WTC11 (cell line): ENCODE data around the gene GLYAT. TPM values are rescaled to one million over a fixed set of nuclear protein-coding genes. Genes with fewer than 3 reads are reported as not detected.

ENCODE experiments used
- ATAC-seq: fragments of 200-7000 bp; cut with Tn5 transposase; 2 replicates; pipeline ENCODE4 v1.10.0; 2021; ENCODE audit warnings: mild to moderate bottlenecking, moderate library complexity
- CTCF ChIA-PET: fragments of 300-600 bp; sonication (Branson Sonifier 250); formaldehyde crosslinking; loops from one replicate; lab custom pipeline; 2021; ENCODE audit warnings: antibody characterized with exemption; lab: Charles Lee
- POLR2A ChIA-PET: fragments of 350-600 bp; sonication (Branson Sonifier 250); formaldehyde crosslinking; loops from one replicate; lab custom pipeline; 2021; ENCODE audit warnings: antibody characterized with exemption; lab: Charles Lee
- DNase-seq: peaks from one replicate; pipeline ENCODE4 v3.0.0; 2021; ENCODE audit warnings: low spot score
- H3K27ac Mint-ChIP-seq: 2 replicates; pipeline ENCODE4 v1.8.0; 2021; ENCODE audit warnings: mixed read lengths
- H3K27me3 Mint-ChIP-seq: 2 replicates; pipeline ENCODE4 v1.8.0; 2021; ENCODE audit warnings: low read depth, mild to moderate bottlenecking, moderate library complexity, mixed read lengths
- H3K36me3 Mint-ChIP-seq: 2 replicates; pipeline ENCODE4 v1.8.0; 2021; ENCODE audit warnings: mixed read lengths
- H3K4me1 Mint-ChIP-seq: 2 replicates; pipeline ENCODE4 v1.8.0; 2022; ENCODE audit warnings: mixed read lengths
- H3K4me3 Mint-ChIP-seq: 2 replicates; pipeline ENCODE4 v1.8.0; 2021; ENCODE audit warnings: mild to moderate bottlenecking, moderate library complexity, mixed read lengths
- H3K9me3 Mint-ChIP-seq: 2 replicates; pipeline ENCODE4 v1.8.0; 2021; ENCODE audit warnings: mixed read lengths
- ATF3 ChIP-seq: sonication (generic); formaldehyde crosslinking; conservative IDR thresholded peaks from 2 replicates; pipeline ENCODE4 v1.8.1; 2022; ENCODE audit warnings: mild to moderate bottlenecking, missing genetic modification reagents
- ATF6 ChIP-seq: sonication (generic); formaldehyde crosslinking; IDR thresholded peaks from 2 replicates; pipeline ENCODE4 v1.8.1; 2023; ENCODE audit warnings: mild to moderate bottlenecking, missing genetic modification reagents
- CREM ChIP-seq: sonication (generic); formaldehyde crosslinking; IDR thresholded peaks from 2 replicates; pipeline ENCODE4 v1.8.1; 2022; ENCODE audit warnings: mild to moderate bottlenecking, missing genetic modification reagents, moderate library complexity
- E2F5 ChIP-seq: sonication (generic); formaldehyde crosslinking; IDR thresholded peaks from 2 replicates; pipeline ENCODE4 v1.8.1; 2022; ENCODE audit warnings: mild to moderate bottlenecking, moderate library complexity, missing genetic modification reagents
- FOXJ3 ChIP-seq: sonication (generic); formaldehyde crosslinking; IDR thresholded peaks from 2 replicates; pipeline ENCODE4 v1.9.0; 2021; ENCODE audit warnings: missing genetic modification reagents, mild to moderate bottlenecking, borderline replicate concordance
- FOXK1 ChIP-seq: sonication (generic); formaldehyde crosslinking; IDR thresholded peaks from 2 replicates; pipeline ENCODE4 v1.8.0; 2022; ENCODE audit warnings: mild to moderate bottlenecking, moderate library complexity, missing genetic modification reagents
- NR1H2 ChIP-seq: sonication (generic); formaldehyde crosslinking; IDR thresholded peaks from 2 replicates; pipeline ENCODE4 v1.9.0; 2021; ENCODE audit warnings: mild to moderate bottlenecking, moderate library complexity, missing genetic modification reagents
- NR3C1 ChIP-seq: sonication (generic); formaldehyde crosslinking; conservative IDR thresholded peaks from 2 replicates; pipeline ENCODE4 v1.8.1; 2023; ENCODE audit warnings: low read depth, mild to moderate bottlenecking, missing genetic modification reagents
- OVOL2 ChIP-seq: fragments of 250-450 bp; sonication (Bioruptor Pico); IDR thresholded peaks from 2 replicates; pipeline ENCODE4 v1.9.0; 2021; ENCODE audit warnings: mild to moderate bottlenecking, borderline replicate concordance
- PREB ChIP-seq: sonication (generic); formaldehyde crosslinking; IDR thresholded peaks from 2 replicates; pipeline ENCODE4 v1.8.1; 2022; ENCODE audit warnings: mild to moderate bottlenecking, missing genetic modification reagents, moderate library complexity, borderline replicate concordance
- SMAD4 ChIP-seq: sonication (generic); formaldehyde crosslinking; IDR thresholded peaks from 2 replicates; pipeline ENCODE4 v1.8.0; 2022; ENCODE audit warnings: mild to moderate bottlenecking, missing genetic modification reagents
- TP53 ChIP-seq: sonication (generic); formaldehyde crosslinking; IDR thresholded peaks from 2 replicates; pipeline ENCODE4 v1.8.1; 2023; ENCODE audit warnings: mild to moderate bottlenecking, missing genetic modification reagents
- ZBTB43 ChIP-seq: sonication (generic); formaldehyde crosslinking; IDR thresholded peaks from 2 replicates; pipeline ENCODE4 v1.8.1; 2023; ENCODE audit warnings: mild to moderate bottlenecking, missing genetic modification reagents
- ZNF219 ChIP-seq: sonication (generic); formaldehyde crosslinking; IDR thresholded peaks from 2 replicates; pipeline ENCODE4 v1.8.0; 2023; ENCODE audit warnings: missing genetic modification reagents, mild to moderate bottlenecking, borderline replicate concordance
- ZNF512 ChIP-seq: sonication (generic); formaldehyde crosslinking; IDR thresholded peaks from 2 replicates; pipeline ENCODE4 v1.8.1; 2022; ENCODE audit warnings: missing genetic modification reagents, borderline replicate concordance
- total RNA-seq: library from RNA; stranded (reverse); gene quantifications from 3 replicates; pipeline ENCODE4 v1.2.3, GENCODE V29; 2021

The GLYAT gene
- total RNA-seq, 1 experiment from 2014 or later: not detected

- CTCF ChIA-PET: no interaction called here
- peaks cover 82% of the 10 kb centered on the region for H3K9me3 Mint-ChIP-seq
- no peak for ATAC-seq
Measured at GRCh38 chr11:58734681-58735490, 3.1 kb upstream of the GLYAT start.

GRCh38 chr11:58730507-58731089 lies 1.1 kb downstream of the GLYAT start:
- Mint-ChIP-seq H3K27ac (no peak overlapping the region), H3K9me3 (peaks cover 84% of the 10 kb centered on the region), H3K36me3 (peaks cover 17% of the 10 kb centered on the region), H3K27me3 (peaks cover 12% of the 10 kb centered on the region), H3K4me1 (no peaks in the 10 kb centered on the region), H3K4me3 (no peak overlapping the region)
- no peak for DNase-seq
- TF ChIP-seq ZNF219 (CRISPR knock-in tag): no peak
- no peak for TF ChIP-seq ZBTB43 (CRISPR knock-in tag)
- ChIA-PET CTCF (interaction anchor here (1.2 kb wide), 1 partner anchor 328 kb away, joined by 3 read pairs; no protein-coding TSS in a partner anchor), POLR2A (no interaction called here)
- ATAC-seq: no peak

More at GRCh38 chr11:58734681-58735490, 3.1 kb upstream of the GLYAT start:
- TF ChIP-seq NR3C1 (CRISPR knock-in tag) (no peak), TP53 (CRISPR knock-in tag) (no peak), NR1H2 (CRISPR knock-in tag) (no peak), CREM (CRISPR knock-in tag) (no peak)
- no peak overlapping the region for H3K27ac Mint-ChIP-seq
- H3K4me3 Mint-ChIP-seq: no peak overlapping the region
- no peak for DNase-seq
- POLR2A ChIA-PET: no interaction called here
- peaks cover 13% of the 10 kb centered on the region for H3K27me3 Mint-ChIP-seq
- peaks cover 16% of the 10 kb centered on the region for H3K36me3 Mint-ChIP-seq
- no peaks in the 10 kb centered on the region for H3K4me1 Mint-ChIP-seq

GRCh38 chr11:58727415-58727797 lies 4.3 kb downstream of the GLYAT start:
- Mint-ChIP-seq H3K36me3 (peaks cover 25% of the 10 kb centered on the region), H3K9me3 (peaks cover 87% of the 10 kb centered on the region), H3K27me3 (peaks cover 15% of the 10 kb centered on the region), H3K4me1 (no peaks in the 10 kb centered on the region), H3K27ac (no peak overlapping the region), H3K4me3 (no peak overlapping the region)
- no peak for TF ChIP-seq SMAD4 (CRISPR knock-in tag)
- no peak for TF ChIP-seq FOXJ3
- no peak for TF ChIP-seq NR1H2 (CRISPR knock-in tag)
- TF ChIP-seq ATF6: no peak
- no peak for TF ChIP-seq FOXK1 (CRISPR knock-in tag)
- TF ChIP-seq PREB (CRISPR knock-in tag): no peak
- no peak for TF ChIP-seq ATF3 (CRISPR knock-in tag)
- no peak for TF ChIP-seq NR3C1 (CRISPR knock-in tag)
- no peak for TF ChIP-seq ZNF512 (CRISPR knock-in tag)
- no peak for TF ChIP-seq OVOL2 (CRISPR knock-in tag)
- no peak for TF ChIP-seq E2F5
- ATAC-seq: no peak
- DNase-seq: no peak
- ChIA-PET POLR2A (no interaction called here), CTCF (no interaction called here)
